HEK293 (cell line): ENCODE results near the gene BICD1.
A peak's percentile ranks its signal among the peaks of the same experiment; 100 is the strongest.

Experiments
- HOXA7 ChIP-seq: sonication (generic); formaldehyde crosslinking; IDR thresholded peaks from 2 replicates; pipeline ENCODE4 v1.8.1; 2022; ENCODE audit warnings: missing genetic modification reagents, borderline replicate concordance
- SALL2 ChIP-seq: fragments of 450-650 bp; formaldehyde crosslinking; IDR thresholded peaks from 2 replicates; pipeline ENCODE4 v1.5.0; 2017; ENCODE audit warnings: missing biosample characterization, mild to moderate bottlenecking, missing genetic modification characterization, borderline replicate concordance
- YY1 ChIP-seq: fragments of 450-650 bp; formaldehyde crosslinking; IDR thresholded peaks from 2 replicates; pipeline ENCODE4 v1.5.1; 2018; ENCODE audit warnings: missing biosample characterization, missing genetic modification characterization
- ZBTB1 ChIP-seq: fragments of 450-650 bp; formaldehyde crosslinking; IDR thresholded peaks from 2 replicates; pipeline ENCODE4 v1.5.1; 2016; ENCODE audit warnings: missing biosample characterization, missing genetic modification characterization
- ZEB2 ChIP-seq: fragments of 450-650 bp; formaldehyde crosslinking; IDR thresholded peaks from 2 replicates; pipeline ENCODE4 v1.5.1; 2016; ENCODE audit warnings: missing biosample characterization, missing genetic modification characterization
- ZNF121 ChIP-seq: fragments of 450-650 bp; formaldehyde crosslinking; IDR thresholded peaks from 2 replicates; pipeline ENCODE4 v1.5.1; 2016; ENCODE audit warnings: missing biosample characterization, missing genetic modification characterization
- ZNF155 ChIP-seq: fragments of 450-650 bp; formaldehyde crosslinking; IDR thresholded peaks from 2 replicates; pipeline ENCODE4 v1.5.1; 2016; ENCODE audit warnings: missing biosample characterization, missing genetic modification characterization
- ZNF184 ChIP-seq: fragments of 450-650 bp; IDR thresholded peaks from 2 replicates; pipeline ENCODE4 v1.5.1; 2018; ENCODE audit warnings: missing biosample characterization, mild to moderate bottlenecking, missing genetic modification characterization
- ZNF2 ChIP-seq: fragments of 450-650 bp; formaldehyde crosslinking; IDR thresholded peaks from 2 replicates; pipeline ENCODE4 v1.5.1; 2016; ENCODE audit warnings: missing biosample characterization, missing genetic modification characterization
- ZNF214 ChIP-seq: fragments of 450-650 bp; formaldehyde crosslinking; IDR thresholded peaks from 2 replicates; pipeline ENCODE4 v1.5.1; 2017; ENCODE audit warnings: missing biosample characterization, mild to moderate bottlenecking, missing genetic modification characterization, borderline replicate concordance
- ZNF23 ChIP-seq: fragments of 450-650 bp; formaldehyde crosslinking; IDR thresholded peaks from 2 replicates; pipeline ENCODE4 v1.5.1; 2016; ENCODE audit warnings: missing biosample characterization, missing genetic modification characterization, borderline replicate concordance
- ZNF239 ChIP-seq: fragments of 450-650 bp; formaldehyde crosslinking; IDR thresholded peaks from 2 replicates; pipeline ENCODE4 v1.5.1; 2016; ENCODE audit warnings: missing biosample characterization, missing genetic modification characterization
- ZNF248 ChIP-seq: fragments of 450-650 bp; formaldehyde crosslinking; IDR thresholded peaks from 2 replicates; pipeline ENCODE4 v1.5.1; 2017; ENCODE audit warnings: missing biosample characterization, missing genetic modification characterization
- ZNF404 ChIP-seq: fragments of 450-650 bp; formaldehyde crosslinking; IDR thresholded peaks from 2 replicates; pipeline ENCODE4 v1.5.1; 2017; ENCODE audit warnings: missing biosample characterization, missing genetic modification characterization
- ZNF529 ChIP-seq: fragments of 450-650 bp; formaldehyde crosslinking; IDR thresholded peaks from 2 replicates; pipeline ENCODE4 v1.5.1; 2017; ENCODE audit warnings: missing genetic modification characterization, missing biosample characterization; ENCODE audit not compliant: insufficient replicate concordance
- ZNF610 ChIP-seq: fragments of 450-650 bp; formaldehyde crosslinking; IDR thresholded peaks from 2 replicates; pipeline ENCODE4 v1.5.1; 2016; ENCODE audit warnings: missing biosample characterization, missing genetic modification characterization, borderline replicate concordance
- ZNF654 ChIP-seq: fragments of 450-650 bp; formaldehyde crosslinking; IDR thresholded peaks from 2 replicates; pipeline ENCODE4 v1.5.1; 2016; ENCODE audit warnings: low read depth, missing biosample characterization, missing genetic modification characterization
- ZNF777 ChIP-seq: fragments of 450-650 bp; formaldehyde crosslinking; IDR thresholded peaks from 2 replicates; pipeline ENCODE4 v1.5.1; 2017; ENCODE audit warnings: missing biosample characterization, missing genetic modification characterization, borderline replicate concordance
- TF ChIP-seq, protein P1 (sequence below): fragments of 450-650 bp; IDR thresholded peaks from 2 replicates; pipeline ENCODE4 v1.5.1; 2018; ENCODE audit warnings: missing biosample characterization, missing genetic modification characterization
- TF ChIP-seq, protein P2 (sequence below): fragments of 450-650 bp; formaldehyde crosslinking; IDR thresholded peaks from 2 replicates; pipeline ENCODE4 v1.5.1; 2017; ENCODE audit warnings: missing biosample characterization, missing genetic modification characterization
- TF ChIP-seq, protein P3 (sequence below): fragments of 450-650 bp; formaldehyde crosslinking; IDR thresholded peaks from 2 replicates; pipeline ENCODE4 v1.5.1; 2016; ENCODE audit warnings: missing biosample characterization, missing genetic modification characterization
- TF ChIP-seq, protein P4 (sequence below): fragments of 450-650 bp; formaldehyde crosslinking; IDR thresholded peaks from 2 replicates; pipeline ENCODE4 v1.5.1; 2017; ENCODE audit warnings: missing biosample characterization, missing genetic modification characterization
- TF ChIP-seq, protein P5 (sequence below): sonication (generic); formaldehyde crosslinking; IDR thresholded peaks from 2 replicates; pipeline ENCODE4 v1.8.1; 2022; ENCODE audit warnings: mild to moderate bottlenecking, moderate library complexity, missing genetic modification reagents
- TF ChIP-seq, protein P6 (sequence below): fragments of 450-650 bp; formaldehyde crosslinking; IDR thresholded peaks from 2 replicates; pipeline ENCODE4 v1.5.1; 2016; ENCODE audit warnings: missing biosample characterization, missing genetic modification characterization, low read depth
- TF ChIP-seq, protein P7 (sequence below): fragments of 450-650 bp; formaldehyde crosslinking; IDR thresholded peaks from 2 replicates; pipeline ENCODE4 v1.5.1; 2016; ENCODE audit warnings: missing biosample characterization, missing genetic modification characterization
- TF ChIP-seq, protein P8 (sequence below): fragments of 450-650 bp; formaldehyde crosslinking; IDR thresholded peaks from 2 replicates; pipeline ENCODE4 v1.5.1; 2016; ENCODE audit warnings: missing biosample characterization, missing genetic modification characterization

BICD1 gene

DNA sequence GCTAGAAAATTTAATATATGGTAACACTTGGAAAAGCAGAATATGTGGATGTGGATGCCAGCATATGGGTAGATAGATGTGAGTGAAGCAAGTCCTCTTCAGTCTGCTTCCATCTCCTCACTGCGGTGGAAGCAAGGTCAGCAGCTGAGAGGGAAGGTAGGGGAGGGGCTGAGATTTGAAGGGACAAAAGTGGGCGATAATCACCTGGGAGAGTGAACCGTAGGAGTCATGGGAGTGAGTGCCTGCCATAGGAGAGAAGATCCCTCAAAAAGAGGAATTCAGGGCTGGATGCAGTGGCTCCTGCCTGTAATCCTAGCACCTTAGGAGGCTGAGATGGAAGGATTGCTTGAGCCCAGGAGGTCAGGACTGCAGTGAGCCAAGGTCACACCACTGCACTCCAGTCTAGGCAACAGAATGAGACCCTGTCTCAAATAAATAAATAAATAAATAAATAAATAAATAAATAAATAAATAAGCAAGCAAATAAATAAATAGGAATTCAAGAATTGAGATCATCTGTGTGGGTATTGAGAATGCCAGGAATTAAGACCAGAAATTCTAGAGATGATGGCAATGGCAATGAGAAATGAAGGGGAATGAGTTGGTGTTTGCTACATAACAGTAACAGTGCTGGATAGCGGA is 123.4 kb downstream of the BICD1 start (continued):
- TF ChIP-seq, protein P1, sequence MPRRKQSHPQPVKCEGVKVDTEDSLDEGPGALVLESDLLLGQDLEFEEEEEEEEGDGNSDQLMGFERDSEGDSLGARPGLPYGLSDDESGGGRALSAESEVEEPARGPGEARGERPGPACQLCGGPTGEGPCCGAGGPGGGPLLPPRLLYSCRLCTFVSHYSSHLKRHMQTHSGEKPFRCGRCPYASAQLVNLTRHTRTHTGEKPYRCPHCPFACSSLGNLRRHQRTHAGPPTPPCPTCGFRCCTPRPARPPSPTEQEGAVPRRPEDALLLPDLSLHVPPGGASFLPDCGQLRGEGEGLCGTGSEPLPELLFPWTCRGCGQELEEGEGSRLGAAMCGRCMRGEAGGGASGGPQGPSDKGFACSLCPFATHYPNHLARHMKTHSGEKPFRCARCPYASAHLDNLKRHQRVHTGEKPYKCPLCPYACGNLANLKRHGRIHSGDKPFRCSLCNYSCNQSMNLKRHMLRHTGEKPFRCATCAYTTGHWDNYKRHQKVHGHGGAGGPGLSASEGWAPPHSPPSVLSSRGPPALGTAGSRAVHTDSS (tag by site-specific recombination): no peak
- no peak for TF ChIP-seq ZBTB1 (tag by site-specific recombination)
- TF ChIP-seq ZNF239: no peak
- TF ChIP-seq, protein P2, sequence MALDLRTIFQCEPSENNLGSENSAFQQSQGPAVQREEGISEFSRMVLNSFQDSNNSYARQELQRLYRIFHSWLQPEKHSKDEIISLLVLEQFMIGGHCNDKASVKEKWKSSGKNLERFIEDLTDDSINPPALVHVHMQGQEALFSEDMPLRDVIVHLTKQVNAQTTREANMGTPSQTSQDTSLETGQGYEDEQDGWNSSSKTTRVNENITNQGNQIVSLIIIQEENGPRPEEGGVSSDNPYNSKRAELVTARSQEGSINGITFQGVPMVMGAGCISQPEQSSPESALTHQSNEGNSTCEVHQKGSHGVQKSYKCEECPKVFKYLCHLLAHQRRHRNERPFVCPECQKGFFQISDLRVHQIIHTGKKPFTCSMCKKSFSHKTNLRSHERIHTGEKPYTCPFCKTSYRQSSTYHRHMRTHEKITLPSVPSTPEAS (tag by site-specific recombination): no peak
- TF ChIP-seq, protein P3, sequence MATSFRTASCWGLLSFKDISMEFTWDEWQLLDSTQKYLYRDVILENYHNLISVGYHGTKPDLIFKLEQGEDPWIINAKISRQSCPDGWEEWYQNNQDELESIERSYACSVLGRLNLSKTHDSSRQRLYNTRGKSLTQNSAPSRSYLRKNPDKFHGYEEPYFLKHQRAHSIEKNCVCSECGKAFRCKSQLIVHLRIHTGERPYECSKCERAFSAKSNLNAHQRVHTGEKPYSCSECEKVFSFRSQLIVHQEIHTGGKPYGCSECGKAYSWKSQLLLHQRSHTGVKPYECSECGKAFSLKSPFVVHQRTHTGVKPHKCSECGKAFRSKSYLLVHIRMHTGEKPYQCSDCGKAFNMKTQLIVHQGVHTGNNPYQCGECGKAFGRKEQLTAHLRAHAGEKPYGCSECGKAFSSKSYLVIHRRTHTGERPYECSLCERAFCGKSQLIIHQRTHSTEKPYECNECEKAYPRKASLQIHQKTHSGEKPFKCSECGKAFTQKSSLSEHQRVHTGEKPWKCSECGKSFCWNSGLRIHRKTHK (tag by site-specific recombination): no peak
- TF ChIP-seq ZNF404: 0 out of 2 replicates have a peak, but pooled peaks have one; percentile 25
- TF ChIP-seq ZNF23 (tag by site-specific recombination): no peak
- TF ChIP-seq, protein P4, sequence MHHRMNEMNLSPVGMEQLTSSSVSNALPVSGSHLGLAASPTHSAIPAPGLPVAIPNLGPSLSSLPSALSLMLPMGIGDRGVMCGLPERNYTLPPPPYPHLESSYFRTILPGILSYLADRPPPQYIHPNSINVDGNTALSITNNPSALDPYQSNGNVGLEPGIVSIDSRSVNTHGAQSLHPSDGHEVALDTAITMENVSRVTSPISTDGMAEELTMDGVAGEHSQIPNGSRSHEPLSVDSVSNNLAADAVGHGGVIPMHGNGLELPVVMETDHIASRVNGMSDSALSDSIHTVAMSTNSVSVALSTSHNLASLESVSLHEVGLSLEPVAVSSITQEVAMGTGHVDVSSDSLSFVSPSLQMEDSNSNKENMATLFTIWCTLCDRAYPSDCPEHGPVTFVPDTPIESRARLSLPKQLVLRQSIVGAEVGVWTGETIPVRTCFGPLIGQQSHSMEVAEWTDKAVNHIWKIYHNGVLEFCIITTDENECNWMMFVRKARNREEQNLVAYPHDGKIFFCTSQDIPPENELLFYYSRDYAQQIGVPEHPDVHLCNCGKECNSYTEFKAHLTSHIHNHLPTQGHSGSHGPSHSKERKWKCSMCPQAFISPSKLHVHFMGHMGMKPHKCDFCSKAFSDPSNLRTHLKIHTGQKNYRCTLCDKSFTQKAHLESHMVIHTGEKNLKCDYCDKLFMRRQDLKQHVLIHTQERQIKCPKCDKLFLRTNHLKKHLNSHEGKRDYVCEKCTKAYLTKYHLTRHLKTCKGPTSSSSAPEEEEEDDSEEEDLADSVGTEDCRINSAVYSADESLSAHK (tag by site-specific recombination): no peak
- TF ChIP-seq HOXA7 (CRISPR knock-in tag): no peak
- TF ChIP-seq, protein P5, sequence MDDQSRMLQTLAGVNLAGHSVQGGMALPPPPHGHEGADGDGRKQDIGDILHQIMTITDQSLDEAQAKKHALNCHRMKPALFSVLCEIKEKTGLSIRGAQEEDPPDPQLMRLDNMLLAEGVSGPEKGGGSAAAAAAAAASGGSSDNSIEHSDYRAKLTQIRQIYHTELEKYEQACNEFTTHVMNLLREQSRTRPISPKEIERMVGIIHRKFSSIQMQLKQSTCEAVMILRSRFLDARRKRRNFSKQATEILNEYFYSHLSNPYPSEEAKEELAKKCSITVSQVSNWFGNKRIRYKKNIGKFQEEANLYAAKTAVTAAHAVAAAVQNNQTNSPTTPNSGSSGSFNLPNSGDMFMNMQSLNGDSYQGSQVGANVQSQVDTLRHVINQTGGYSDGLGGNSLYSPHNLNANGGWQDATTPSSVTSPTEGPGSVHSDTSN (CRISPR knock-in tag): no peak
- no peak for TF ChIP-seq ZNF610 (tag by site-specific recombination)
- TF ChIP-seq ZNF155 (tag by site-specific recombination): no peak
- no peak for TF ChIP-seq YY1 (tag by site-specific recombination)
- peak; percentile 34; the same call in 1 of the 2 replicates for TF ChIP-seq ZNF654 (tag by site-specific recombination)
- no peak for TF ChIP-seq ZNF777 (tag by site-specific recombination)
- no peak for TF ChIP-seq ZNF121 (tag by site-specific recombination)
- TF ChIP-seq ZNF529 (tag by site-specific recombination): no peak
- TF ChIP-seq, protein P6, sequence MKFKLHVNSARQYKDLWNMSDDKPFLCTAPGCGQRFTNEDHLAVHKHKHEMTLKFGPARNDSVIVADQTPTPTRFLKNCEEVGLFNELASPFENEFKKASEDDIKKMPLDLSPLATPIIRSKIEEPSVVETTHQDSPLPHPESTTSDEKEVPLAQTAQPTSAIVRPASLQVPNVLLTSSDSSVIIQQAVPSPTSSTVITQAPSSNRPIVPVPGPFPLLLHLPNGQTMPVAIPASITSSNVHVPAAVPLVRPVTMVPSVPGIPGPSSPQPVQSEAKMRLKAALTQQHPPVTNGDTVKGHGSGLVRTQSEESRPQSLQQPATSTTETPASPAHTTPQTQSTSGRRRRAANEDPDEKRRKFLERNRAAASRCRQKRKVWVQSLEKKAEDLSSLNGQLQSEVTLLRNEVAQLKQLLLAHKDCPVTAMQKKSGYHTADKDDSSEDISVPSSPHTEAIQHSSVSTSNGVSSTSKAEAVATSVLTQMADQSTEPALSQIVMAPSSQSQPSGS (tag by site-specific recombination): no peak
- no peak for TF ChIP-seq ZNF184
- TF ChIP-seq, protein P7, sequence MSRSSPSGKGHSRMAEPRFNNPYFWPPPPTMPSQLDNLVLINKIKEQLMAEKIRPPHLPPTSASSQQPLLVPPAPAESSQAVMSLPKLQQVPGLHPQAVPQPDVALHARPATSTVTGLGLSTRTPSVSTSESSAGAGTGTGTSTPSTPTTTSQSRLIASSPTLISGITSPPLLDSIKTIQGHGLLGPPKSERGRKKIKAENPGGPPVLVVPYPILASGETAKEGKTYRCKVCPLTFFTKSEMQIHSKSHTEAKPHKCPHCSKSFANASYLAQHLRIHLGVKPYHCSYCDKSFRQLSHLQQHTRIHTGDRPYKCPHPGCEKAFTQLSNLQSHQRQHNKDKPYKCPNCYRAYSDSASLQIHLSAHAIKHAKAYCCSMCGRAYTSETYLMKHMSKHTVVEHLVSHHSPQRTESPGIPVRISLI: no peak
- no peak for TF ChIP-seq ZEB2 (tag by site-specific recombination)
- no peak for TF ChIP-seq SALL2 (tag by site-specific recombination)
- TF ChIP-seq ZNF2 (tag by site-specific recombination): no peak
- TF ChIP-seq, protein P8, sequence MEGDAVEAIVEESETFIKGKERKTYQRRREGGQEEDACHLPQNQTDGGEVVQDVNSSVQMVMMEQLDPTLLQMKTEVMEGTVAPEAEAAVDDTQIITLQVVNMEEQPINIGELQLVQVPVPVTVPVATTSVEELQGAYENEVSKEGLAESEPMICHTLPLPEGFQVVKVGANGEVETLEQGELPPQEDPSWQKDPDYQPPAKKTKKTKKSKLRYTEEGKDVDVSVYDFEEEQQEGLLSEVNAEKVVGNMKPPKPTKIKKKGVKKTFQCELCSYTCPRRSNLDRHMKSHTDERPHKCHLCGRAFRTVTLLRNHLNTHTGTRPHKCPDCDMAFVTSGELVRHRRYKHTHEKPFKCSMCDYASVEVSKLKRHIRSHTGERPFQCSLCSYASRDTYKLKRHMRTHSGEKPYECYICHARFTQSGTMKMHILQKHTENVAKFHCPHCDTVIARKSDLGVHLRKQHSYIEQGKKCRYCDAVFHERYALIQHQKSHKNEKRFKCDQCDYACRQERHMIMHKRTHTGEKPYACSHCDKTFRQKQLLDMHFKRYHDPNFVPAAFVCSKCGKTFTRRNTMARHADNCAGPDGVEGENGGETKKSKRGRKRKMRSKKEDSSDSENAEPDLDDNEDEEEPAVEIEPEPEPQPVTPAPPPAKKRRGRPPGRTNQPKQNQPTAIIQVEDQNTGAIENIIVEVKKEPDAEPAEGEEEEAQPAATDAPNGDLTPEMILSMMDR: no peak
- TF ChIP-seq ZNF214 (tag by site-specific recombination): no peak
- TF ChIP-seq ZNF248: no peak
